GM20000 (cell line): Measurements from ENCODE around the gene SMC4.

Source experiments
- DNase-seq: peaks from one replicate; pipeline ENCODE4 v3.0.0; 2012; ENCODE audit warnings: low spot score
- TF ChIP-seq, protein P1 (sequence below): IDR thresholded peaks from 2 replicates; pipeline ENCODE4 v1.5.1; 2012; ENCODE audit warnings: mild to moderate bottlenecking, control low read depth; ENCODE audit errors: extremely low read depth, missing control alignments

Gene SMC4

GRCh38 chr3:160435095-160435494 is 35.6 kb downstream of the SMC4 start:
- no peak for DNase-seq
- TF ChIP-seq, protein P1, sequence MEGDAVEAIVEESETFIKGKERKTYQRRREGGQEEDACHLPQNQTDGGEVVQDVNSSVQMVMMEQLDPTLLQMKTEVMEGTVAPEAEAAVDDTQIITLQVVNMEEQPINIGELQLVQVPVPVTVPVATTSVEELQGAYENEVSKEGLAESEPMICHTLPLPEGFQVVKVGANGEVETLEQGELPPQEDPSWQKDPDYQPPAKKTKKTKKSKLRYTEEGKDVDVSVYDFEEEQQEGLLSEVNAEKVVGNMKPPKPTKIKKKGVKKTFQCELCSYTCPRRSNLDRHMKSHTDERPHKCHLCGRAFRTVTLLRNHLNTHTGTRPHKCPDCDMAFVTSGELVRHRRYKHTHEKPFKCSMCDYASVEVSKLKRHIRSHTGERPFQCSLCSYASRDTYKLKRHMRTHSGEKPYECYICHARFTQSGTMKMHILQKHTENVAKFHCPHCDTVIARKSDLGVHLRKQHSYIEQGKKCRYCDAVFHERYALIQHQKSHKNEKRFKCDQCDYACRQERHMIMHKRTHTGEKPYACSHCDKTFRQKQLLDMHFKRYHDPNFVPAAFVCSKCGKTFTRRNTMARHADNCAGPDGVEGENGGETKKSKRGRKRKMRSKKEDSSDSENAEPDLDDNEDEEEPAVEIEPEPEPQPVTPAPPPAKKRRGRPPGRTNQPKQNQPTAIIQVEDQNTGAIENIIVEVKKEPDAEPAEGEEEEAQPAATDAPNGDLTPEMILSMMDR: no peak

DNA sequence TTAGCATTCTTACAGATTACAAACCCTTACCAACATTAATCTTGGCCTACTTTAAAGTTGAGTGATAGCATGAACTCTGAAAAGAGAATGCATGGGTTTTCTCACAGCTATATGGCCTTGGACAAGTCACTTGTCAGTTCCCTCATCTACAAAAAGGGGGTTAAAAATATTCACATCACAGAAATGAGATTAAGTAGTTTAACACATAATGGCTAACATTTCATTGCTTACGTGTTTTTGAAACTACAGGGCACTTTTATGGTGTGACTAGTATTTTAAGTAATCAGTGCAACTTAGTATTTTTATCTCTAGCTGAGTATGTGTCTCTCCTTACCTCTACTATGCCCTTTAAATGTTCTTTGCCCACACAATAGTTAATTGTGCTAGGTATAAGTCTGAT is 36.3 kb downstream of the SMC4 start:
- TF ChIP-seq, protein P1: no peak
- DNase-seq: no peak

DNA sequence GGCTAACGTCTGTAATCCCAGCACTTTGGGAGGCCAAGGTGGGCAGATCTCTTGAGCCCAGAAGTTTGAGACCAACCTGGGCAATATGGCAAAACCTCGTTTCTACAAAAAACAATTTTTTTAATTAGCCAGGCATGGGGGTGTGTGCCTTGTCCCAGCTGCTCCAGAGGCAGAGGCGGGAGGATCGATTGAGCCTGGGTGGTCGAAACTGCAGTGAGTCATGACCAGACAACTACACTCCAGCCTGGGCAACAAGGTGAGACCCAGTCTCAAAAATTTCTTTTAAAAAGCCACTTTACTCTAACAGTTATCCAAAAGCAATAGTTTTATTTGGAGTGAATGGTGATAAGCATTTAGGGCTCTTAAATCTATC is 37.6 kb downstream of the SMC4 start:
- no peak for DNase-seq
- TF ChIP-seq, protein P1: no peak

GRCh38 chr3:160440687-160441086 is 41.2 kb downstream of the SMC4 start:
- TF ChIP-seq, protein P1: no peak
- no peak for DNase-seq

DNA sequence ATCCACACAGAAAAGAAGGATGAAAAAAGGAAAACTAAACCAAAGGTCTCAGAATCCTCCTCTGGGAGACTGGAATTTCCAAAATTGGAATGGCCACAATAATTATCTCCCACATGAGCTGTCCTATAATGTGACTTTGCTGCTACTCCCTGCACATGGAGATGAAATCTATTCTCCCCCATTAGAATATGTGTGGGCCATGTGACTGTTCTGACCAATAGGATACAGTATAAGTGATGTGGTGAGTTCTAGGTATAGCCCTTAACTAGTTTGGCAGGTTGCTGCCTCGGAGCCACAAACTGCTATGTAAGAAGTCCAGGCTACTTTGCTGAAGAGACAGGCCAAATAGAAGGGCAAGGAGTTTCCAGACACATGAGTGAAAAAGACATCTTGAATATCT is 45.0 kb downstream of the SMC4 start:
- DNase-seq: no peak
- TF ChIP-seq, protein P1: no peak

- TF ChIP-seq, protein P1: no peak
- no peak for DNase-seq
Observed at GRCh38 chr3:160445854-160446253, 46.4 kb downstream of the SMC4 start.

DNA sequence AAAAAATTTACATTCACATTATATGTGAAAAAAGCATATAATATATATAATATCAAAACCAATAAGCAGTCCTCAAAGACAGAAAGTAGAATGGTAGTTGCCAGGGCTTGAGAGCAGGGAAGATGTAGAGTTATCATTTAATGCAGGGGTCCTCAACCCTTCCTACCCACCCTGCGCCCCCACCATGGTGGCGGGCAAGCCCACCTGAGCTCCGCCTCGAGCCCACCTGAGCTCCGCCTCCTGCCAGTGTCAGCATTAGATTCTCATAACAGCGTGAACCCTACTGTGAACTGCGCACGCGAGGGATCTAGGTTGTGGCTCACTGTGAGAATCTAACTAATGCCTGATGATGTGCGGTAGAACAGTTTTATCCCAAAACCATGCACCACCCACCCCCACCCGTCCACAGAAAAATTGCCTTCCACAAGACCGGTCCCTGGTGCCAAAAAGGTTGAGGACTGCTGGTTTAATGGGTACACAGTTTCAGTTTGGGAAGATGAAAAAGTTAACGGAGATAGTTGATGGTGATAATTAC is 47.1 kb downstream of the SMC4 start:
- TF ChIP-seq, protein P1: no peak
- no peak for DNase-seq

DNA sequence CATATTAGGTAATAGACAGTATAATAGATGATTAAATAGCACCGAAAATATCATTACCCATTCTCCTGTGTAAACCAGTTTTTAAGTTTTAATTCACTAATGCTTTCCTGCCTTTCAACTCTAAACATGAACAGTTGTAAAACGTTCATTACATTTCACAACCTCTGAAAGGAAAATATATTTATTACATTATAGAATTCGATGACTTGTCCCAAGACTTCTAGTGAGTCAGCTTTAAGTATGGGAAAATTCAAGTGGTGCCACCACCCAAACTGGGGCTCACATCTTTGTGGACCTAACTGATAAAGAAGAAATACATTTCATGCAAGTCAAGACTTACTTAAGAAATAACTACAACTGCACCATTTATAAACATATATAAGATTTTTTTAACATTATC is 48.1 kb downstream of the SMC4 start:
- TF ChIP-seq, protein P1: no peak
- DNase-seq: no peak
